ENCODE results near the gene SORCS2.

Gene SORCS2

GRCh38 chr4:7243609-7244330 is 51.4 kb downstream of the SORCS2 start:
- Histone ChIP-seq H3K36me3 (ENCODE audit: insufficient read depth, low read length) (no peaks in the 10 kb centered on the region), H3K27me3 (ENCODE audit: insufficient read depth, low read length) (no peaks in the 10 kb centered on the region), H3K9me3 (ENCODE audit: low read length) (peaks cover 3% of the 10 kb centered on the region), H2AFZ (ENCODE audit: low read depth, low read length) (no peak overlapping the region), H3K4me3 (ENCODE audit: low read length) (no peak overlapping the region), H3K4me1 (ENCODE audit: insufficient read depth, low read length) (no peaks in the 10 kb centered on the region)

DNA sequence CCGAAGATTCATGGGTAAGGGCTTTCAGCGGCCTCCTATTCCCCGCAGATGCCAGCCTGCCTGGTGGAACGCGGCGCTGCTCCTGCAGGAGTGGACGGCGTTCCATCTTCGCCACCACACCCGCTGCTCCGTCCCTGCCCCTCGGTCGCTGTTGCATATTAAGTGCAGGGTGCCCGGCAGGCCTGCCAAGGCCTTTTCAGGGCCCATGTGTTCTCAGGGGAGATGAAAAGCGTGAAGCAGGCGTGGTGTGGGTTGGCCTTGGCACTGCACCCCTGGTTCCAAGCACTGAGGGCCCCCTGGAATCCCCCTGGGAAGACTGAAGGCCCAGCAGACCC is 52.0 kb downstream of the SORCS2 start:
- Histone ChIP-seq H3K27me3 (ENCODE audit: insufficient read depth, low read length) (no peaks in the 10 kb centered on the region), H2AFZ (ENCODE audit: low read depth, low read length) (no peak overlapping the region), H3K36me3 (ENCODE audit: insufficient read depth, low read length) (no peaks in the 10 kb centered on the region), H3K4me1 (ENCODE audit: insufficient read depth, low read length) (no peaks in the 10 kb centered on the region), H3K9me3 (ENCODE audit: low read length) (no peaks in the 10 kb centered on the region), H3K4me3 (ENCODE audit: low read length) (no peak overlapping the region)

DNA sequence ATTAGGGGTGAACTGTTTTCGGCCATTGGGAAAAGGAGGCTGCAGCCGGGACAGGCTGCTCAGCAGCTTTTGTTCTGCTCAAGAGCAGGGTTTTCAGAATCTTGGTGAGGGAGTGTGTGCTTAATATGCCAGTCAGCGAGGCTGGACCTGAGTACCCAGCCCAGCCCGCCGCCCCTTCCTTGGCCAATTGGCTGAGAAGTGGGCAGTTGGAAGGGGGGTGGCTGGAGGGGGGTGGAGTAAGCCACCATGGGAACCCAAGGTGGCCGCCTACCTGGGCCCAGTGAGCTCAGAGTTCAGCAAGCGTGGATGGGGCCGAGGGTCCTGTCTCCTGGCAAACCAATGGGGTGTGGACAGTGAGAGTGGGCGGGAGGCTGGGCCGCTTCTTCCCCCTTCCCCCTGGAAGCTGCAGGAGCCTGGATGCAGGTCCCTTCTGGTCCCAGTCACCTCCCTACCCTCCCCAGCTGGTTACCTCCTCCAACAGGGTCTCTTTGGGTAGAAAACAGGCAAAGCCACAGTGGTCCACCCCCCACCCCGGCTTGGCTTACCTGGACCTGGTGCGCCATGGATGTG is 52.5 kb downstream of the SORCS2 start:
- no peaks in the 10 kb centered on the region for H3K27me3 ChIP-seq (ENCODE audit: insufficient read depth, low read length)
- no peak overlapping the region for H2AFZ ChIP-seq (ENCODE audit: low read depth, low read length)
- H3K4me1 ChIP-seq (ENCODE audit: insufficient read depth, low read length), result no peaks in the 10 kb centered on the region
- no peaks in the 10 kb centered on the region for H3K9me3 ChIP-seq (ENCODE audit: low read length)
- H3K36me3 ChIP-seq (ENCODE audit: insufficient read depth, low read length), result no peaks in the 10 kb centered on the region
- no peak overlapping the region for H3K4me3 ChIP-seq (ENCODE audit: low read length)

- Histone ChIP-seq H3K36me3 (ENCODE audit: insufficient read depth, low read length) (no peaks in the 10 kb centered on the region), H3K9me3 (ENCODE audit: low read length) (no peaks in the 10 kb centered on the region), H2AFZ (ENCODE audit: low read depth, low read length) (no peak overlapping the region), H3K27me3 (ENCODE audit: insufficient read depth, low read length) (no peaks in the 10 kb centered on the region), H3K4me1 (ENCODE audit: insufficient read depth, low read length) (no peaks in the 10 kb centered on the region), H3K4me3 (ENCODE audit: low read length) (no peak overlapping the region)
Observed at GRCh38 chr4:7247521-7247920, 55.2 kb downstream of the SORCS2 start.

DNA sequence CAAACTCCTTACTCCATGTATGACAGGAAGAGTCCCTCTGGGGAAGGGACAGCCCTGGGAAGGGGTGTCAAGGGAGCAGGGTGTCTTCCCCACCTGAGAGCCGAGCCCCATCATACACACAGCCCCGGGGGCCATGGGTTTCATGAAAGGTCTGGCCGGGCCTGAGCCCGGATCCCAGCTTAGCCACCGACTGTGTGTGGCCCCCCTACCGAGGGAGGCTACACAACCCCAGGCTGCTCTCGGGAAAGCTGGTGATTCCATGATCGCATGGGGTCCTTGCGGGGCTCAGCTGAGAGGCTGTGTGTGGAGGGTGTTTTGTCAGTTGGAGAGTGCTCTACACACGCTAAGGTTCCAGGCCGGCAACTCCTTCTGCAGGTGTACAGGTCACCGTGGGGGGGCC is 55.6 kb downstream of the SORCS2 start:
- no peaks in the 10 kb centered on the region for H3K4me1 ChIP-seq (ENCODE audit: insufficient read depth, low read length)
- H3K4me3 ChIP-seq (ENCODE audit: low read length), result no peak overlapping the region
- no peaks in the 10 kb centered on the region for H3K9me3 ChIP-seq (ENCODE audit: low read length)
- H3K36me3 ChIP-seq (ENCODE audit: insufficient read depth, low read length), result no peaks in the 10 kb centered on the region
- H3K27me3 ChIP-seq (ENCODE audit: insufficient read depth, low read length), result no peaks in the 10 kb centered on the region
- no peak overlapping the region for H2AFZ ChIP-seq (ENCODE audit: low read depth, low read length)

DNA sequence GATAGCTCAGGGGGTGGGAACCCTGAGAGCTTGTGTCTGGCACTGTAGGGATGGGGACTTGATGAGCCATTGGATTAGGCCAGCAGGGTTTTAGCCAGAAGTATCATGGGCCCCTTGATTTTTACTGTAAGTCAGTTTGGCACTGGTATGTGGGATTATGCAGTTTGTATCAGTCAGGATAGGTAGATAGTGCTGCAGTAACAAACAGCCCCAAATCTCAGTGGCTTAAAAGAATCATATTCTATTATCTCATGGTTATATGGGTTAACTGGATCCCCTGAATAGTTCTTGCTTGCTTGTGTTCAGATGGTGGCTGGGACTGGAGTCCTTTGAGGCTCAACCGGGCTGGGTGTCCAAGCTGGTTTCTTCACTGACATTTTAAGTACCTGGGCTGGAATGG is 56.5 kb downstream of the SORCS2 start:
- Histone ChIP-seq H2AFZ (ENCODE audit: low read depth, low read length) (no peak overlapping the region), H3K4me3 (ENCODE audit: low read length) (no peak overlapping the region), H3K9me3 (ENCODE audit: low read length) (no peaks in the 10 kb centered on the region), H3K36me3 (ENCODE audit: insufficient read depth, low read length) (no peaks in the 10 kb centered on the region), H3K4me1 (ENCODE audit: insufficient read depth, low read length) (no peaks in the 10 kb centered on the region), H3K27me3 (ENCODE audit: insufficient read depth, low read length) (no peaks in the 10 kb centered on the region)

- Histone ChIP-seq H2AFZ (ENCODE audit: low read depth, low read length) (no peak overlapping the region), H3K36me3 (ENCODE audit: insufficient read depth, low read length) (no peaks in the 10 kb centered on the region), H3K9me3 (ENCODE audit: low read length) (no peaks in the 10 kb centered on the region), H3K4me1 (ENCODE audit: insufficient read depth, low read length) (no peaks in the 10 kb centered on the region), H3K4me3 (ENCODE audit: low read length) (no peak overlapping the region), H3K27me3 (ENCODE audit: insufficient read depth, low read length) (no peaks in the 10 kb centered on the region)
Observed at GRCh38 chr4:7251321-7251720, 59.0 kb downstream of the SORCS2 start.

DNA sequence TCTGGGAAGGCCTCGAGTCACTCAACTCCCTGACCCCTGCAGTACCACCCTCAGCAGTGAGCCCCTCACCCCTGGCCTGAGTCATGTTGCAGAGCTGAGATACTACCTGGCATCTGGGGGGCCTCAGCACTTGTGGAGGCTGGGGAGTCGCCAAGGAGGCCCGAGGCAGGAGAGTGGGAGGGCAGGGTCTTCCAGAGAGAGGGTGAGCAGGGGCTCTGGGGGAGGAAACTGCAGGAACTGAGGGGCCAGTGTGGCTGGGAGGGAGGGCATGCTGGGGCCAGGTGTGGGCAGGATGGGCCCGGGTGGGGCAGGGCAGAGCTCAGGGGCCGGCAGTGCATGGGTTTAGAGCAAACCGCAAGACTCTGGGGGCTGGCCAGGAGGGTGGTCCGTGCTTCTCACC is 59.7 kb downstream of the SORCS2 start:
- no peak overlapping the region for H3K4me3 ChIP-seq (ENCODE audit: low read length)
- H2AFZ ChIP-seq (ENCODE audit: low read depth, low read length), result no peak overlapping the region
- H3K4me1 ChIP-seq (ENCODE audit: insufficient read depth, low read length), result no peaks in the 10 kb centered on the region
- no peaks in the 10 kb centered on the region for H3K9me3 ChIP-seq (ENCODE audit: low read length)
- H3K27me3 ChIP-seq (ENCODE audit: insufficient read depth, low read length), result no peaks in the 10 kb centered on the region
- H3K36me3 ChIP-seq (ENCODE audit: insufficient read depth, low read length), result no peaks in the 10 kb centered on the region

GRCh38 chr4:7252510-7253340 is 60.4 kb downstream of the SORCS2 start:
- H3K27me3 ChIP-seq (ENCODE audit: insufficient read depth, low read length), result no peaks in the 10 kb centered on the region
- H2AFZ ChIP-seq (ENCODE audit: low read depth, low read length), result no peak overlapping the region
- H3K9me3 ChIP-seq (ENCODE audit: low read length), result no peaks in the 10 kb centered on the region
- no peaks in the 10 kb centered on the region for H3K36me3 ChIP-seq (ENCODE audit: insufficient read depth, low read length)
- no peaks in the 10 kb centered on the region for H3K4me1 ChIP-seq (ENCODE audit: insufficient read depth, low read length)
- no peak overlapping the region for H3K4me3 ChIP-seq (ENCODE audit: low read length)

DNA sequence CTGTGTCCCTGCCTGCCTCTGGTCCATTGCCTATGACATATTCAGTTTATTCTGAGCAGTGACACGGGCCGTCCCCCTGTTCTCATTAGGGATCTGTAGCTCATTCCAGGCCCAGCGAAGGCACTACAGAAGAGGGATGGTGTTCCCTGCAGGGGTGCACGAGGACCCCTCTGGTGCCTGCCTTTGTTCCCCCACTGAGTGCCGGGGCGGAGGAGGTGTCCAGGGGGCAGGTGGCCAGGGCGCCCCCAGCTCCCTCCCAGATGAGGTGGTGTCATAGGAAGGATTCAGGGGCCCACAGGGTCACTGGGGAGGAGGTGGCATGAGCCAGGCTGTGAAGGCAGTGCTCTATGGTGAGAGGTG is 61.0 kb downstream of the SORCS2 start:
- Histone ChIP-seq H3K27me3 (ENCODE audit: insufficient read depth, low read length) (no peaks in the 10 kb centered on the region), H3K4me3 (ENCODE audit: low read length) (no peak overlapping the region), H3K9me3 (ENCODE audit: low read length) (no peaks in the 10 kb centered on the region), H3K36me3 (ENCODE audit: insufficient read depth, low read length) (no peaks in the 10 kb centered on the region), H3K4me1 (ENCODE audit: insufficient read depth, low read length) (no peaks in the 10 kb centered on the region), H2AFZ (ENCODE audit: low read depth, low read length) (no peak overlapping the region)

DNA sequence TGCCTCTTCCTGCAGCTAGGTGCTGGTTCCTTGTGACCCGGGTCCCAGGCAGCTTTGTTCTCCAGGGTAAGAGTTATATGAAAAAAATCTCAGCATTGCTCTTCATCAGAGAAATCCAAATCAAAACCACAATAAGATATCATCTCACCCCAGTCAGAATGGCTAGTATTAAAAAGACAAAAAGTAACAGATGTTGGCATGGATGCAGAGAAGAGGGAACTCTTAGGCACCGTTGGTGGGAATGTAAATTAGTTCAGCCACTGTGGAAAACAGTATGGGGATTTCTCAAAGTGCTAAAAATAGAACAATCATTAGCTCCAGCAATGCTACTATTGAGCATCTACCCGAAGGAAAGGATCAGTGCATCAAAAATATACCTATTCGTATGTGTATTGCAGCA is 61.5 kb downstream of the SORCS2 start:
- no peaks in the 10 kb centered on the region for H3K9me3 ChIP-seq (ENCODE audit: low read length)
- no peaks in the 10 kb centered on the region for H3K27me3 ChIP-seq (ENCODE audit: insufficient read depth, low read length)
- no peaks in the 10 kb centered on the region for H3K4me1 ChIP-seq (ENCODE audit: insufficient read depth, low read length)
- H3K36me3 ChIP-seq (ENCODE audit: insufficient read depth, low read length), result no peaks in the 10 kb centered on the region
- H2AFZ ChIP-seq (ENCODE audit: low read depth, low read length), result no peak overlapping the region
- no peak overlapping the region for H3K4me3 ChIP-seq (ENCODE audit: low read length)

- no peaks in the 10 kb centered on the region for H3K4me1 ChIP-seq (ENCODE audit: insufficient read depth, low read length)
- H3K4me3 ChIP-seq (ENCODE audit: low read length), result no peak overlapping the region
Observed at GRCh38 chr4:7254736-7255487, 62.6 kb downstream of the SORCS2 start.

GRCh38 chr4:7255488-7255881 is 63.1 kb downstream of the SORCS2 start:
- Histone ChIP-seq H3K36me3 (ENCODE audit: insufficient read depth, low read length) (no peaks in the 10 kb centered on the region), H3K9me3 (ENCODE audit: low read length) (no peaks in the 10 kb centered on the region), H3K4me1 (ENCODE audit: insufficient read depth, low read length) (no peaks in the 10 kb centered on the region), H3K27me3 (ENCODE audit: insufficient read depth, low read length) (no peaks in the 10 kb centered on the region), H3K4me3 (ENCODE audit: low read length) (no peak overlapping the region), H2AFZ (ENCODE audit: low read depth, low read length) (no peak overlapping the region)

More at GRCh38 chr4:7254736-7255487, 62.6 kb downstream of the SORCS2 start:
- H3K36me3 ChIP-seq (ENCODE audit: insufficient read depth, low read length), result no peaks in the 10 kb centered on the region
- H2AFZ ChIP-seq (ENCODE audit: low read depth, low read length), result no peak overlapping the region
- no peaks in the 10 kb centered on the region for H3K27me3 ChIP-seq (ENCODE audit: insufficient read depth, low read length)
- H3K9me3 ChIP-seq (ENCODE audit: low read length), result no peaks in the 10 kb centered on the region
